GM13977 (cell line): ENCODE data around the gene LIMA1.
"Not testable (repeated sequence)": the region's sequence is repeated elsewhere in the genome, so short reads cannot be mapped to it uniquely, and the experiment has no call there.

Source experiments
- DNase-seq: peaks from one replicate; pipeline ENCODE4 v3.0.0; 2012; ENCODE audit warnings: low spot score
- CTCF ChIP-seq: IDR thresholded peaks from 2 replicates; pipeline ENCODE4 v1.5.1; 2012; ENCODE audit warnings: mild to moderate bottlenecking, control low read depth; ENCODE audit not compliant: insufficient read depth; ENCODE audit errors: extremely low read depth, missing control alignments
- in situ Hi-C: fragments of 300-500 bp; cut with MboI; formaldehyde crosslinking; loops from one replicate; pipeline ENCODE4 v1.12.0; 2022; ENCODE audit warnings: low sequenced_read_pairs, low pct_unique_long_range_greater_than_20kb, mixed read lengths, inconsistent platforms; ENCODE audit not compliant: unreplicated experiment

The LIMA1 gene

GRCh38 chr12:50230217-50230616 is 53.1 kb downstream of the LIMA1 start:
- no peak for TF ChIP-seq CTCF
- in situ Hi-C loops = no loop called here
- no peak for DNase-seq

- no peak for TF ChIP-seq CTCF
- in situ Hi-C loops = no loop called here
- peak; percentile 49 for DNase-seq
Measured at GRCh38 chr12:50224026-50224692, 59.2 kb downstream of the LIMA1 start.

- DNase-seq = peak; percentile 45
- in situ Hi-C loops = no loop called here
- TF ChIP-seq CTCF = no peak
Measured at GRCh38 chr12:50222275-50222783, 61.0 kb downstream of the LIMA1 start.

- peak; percentile 27 for DNase-seq
- TF ChIP-seq CTCF = no peak
- in situ Hi-C loops = no loop called here
Measured at GRCh38 chr12:50221228-50222008, 61.9 kb downstream of the LIMA1 start.

GRCh38 chr12:50220363-50220995 is 62.8 kb downstream of the LIMA1 start:
- peak; percentile 58 for DNase-seq
- TF ChIP-seq CTCF = no peak
- in situ Hi-C loops = no loop called here

- no peak for TF ChIP-seq CTCF
- DNase-seq = no peak
- in situ Hi-C loops = no loop called here
Measured at GRCh38 chr12:50219544-50219943, 63.8 kb downstream of the LIMA1 start.

GRCh38 chr12:50219001-50219400 is 64.3 kb downstream of the LIMA1 start:
- in situ Hi-C loops = not testable (repeated sequence)

More at GRCh38 chr12:50219001-50219400, 64.3 kb downstream of the LIMA1 start:
- DNase-seq = not testable (repeated sequence)
